ENCODE measurements around the gene ACSM6.

ACSM6 gene

DNA sequence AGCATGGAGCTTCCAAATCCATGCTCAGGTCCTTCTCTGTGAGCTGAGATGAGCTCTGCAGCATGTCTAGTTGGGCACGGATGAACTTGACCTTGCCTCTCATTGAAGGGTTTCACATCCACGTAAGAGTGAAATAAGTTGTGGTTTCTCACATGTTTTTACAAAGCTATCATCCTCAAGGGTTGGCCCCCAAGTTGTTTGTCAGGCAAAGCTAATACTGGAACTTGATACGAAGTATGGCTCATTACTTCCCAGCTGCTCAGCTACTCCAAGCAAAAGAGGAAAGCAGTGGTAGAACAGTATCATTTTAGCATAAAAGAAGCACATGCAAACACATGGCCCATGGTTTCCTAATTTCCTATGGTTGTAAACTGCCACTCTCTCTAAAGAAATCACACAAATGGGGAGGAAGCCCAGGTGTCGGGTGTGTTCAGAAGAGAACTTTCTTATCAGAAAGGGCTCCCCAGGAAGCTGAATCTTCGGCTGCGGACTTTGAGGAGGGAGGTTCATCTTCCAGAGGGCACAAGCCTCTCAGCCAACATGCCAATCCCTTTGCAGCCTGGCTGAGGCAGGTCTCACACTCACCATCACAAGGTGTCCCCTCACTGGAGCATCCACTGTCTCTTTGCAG is 51.5 kb downstream of the ACSM6 start:
- Mint-ChIP-seq H3K9me3 (no peaks in the 10 kb centered on the region), H3K27me3 (ENCODE audit: low read depth) (peaks cover 4% of the 10 kb centered on the region), H3K4me1 (peaks cover 17% of the 10 kb centered on the region), H3K36me3 (ENCODE audit: low read depth) (peaks cover under 1% of the 10 kb centered on the region), H3K4me3 (no peak overlapping the region), H3K27ac (no peak overlapping the region)
- TF ChIP-seq, protein P1, sequence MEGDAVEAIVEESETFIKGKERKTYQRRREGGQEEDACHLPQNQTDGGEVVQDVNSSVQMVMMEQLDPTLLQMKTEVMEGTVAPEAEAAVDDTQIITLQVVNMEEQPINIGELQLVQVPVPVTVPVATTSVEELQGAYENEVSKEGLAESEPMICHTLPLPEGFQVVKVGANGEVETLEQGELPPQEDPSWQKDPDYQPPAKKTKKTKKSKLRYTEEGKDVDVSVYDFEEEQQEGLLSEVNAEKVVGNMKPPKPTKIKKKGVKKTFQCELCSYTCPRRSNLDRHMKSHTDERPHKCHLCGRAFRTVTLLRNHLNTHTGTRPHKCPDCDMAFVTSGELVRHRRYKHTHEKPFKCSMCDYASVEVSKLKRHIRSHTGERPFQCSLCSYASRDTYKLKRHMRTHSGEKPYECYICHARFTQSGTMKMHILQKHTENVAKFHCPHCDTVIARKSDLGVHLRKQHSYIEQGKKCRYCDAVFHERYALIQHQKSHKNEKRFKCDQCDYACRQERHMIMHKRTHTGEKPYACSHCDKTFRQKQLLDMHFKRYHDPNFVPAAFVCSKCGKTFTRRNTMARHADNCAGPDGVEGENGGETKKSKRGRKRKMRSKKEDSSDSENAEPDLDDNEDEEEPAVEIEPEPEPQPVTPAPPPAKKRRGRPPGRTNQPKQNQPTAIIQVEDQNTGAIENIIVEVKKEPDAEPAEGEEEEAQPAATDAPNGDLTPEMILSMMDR (IDR thresholded peaks at IDR 0.05; ENCODE audit: unreplicated experiment in 3 of 3), result no peak

DNA sequence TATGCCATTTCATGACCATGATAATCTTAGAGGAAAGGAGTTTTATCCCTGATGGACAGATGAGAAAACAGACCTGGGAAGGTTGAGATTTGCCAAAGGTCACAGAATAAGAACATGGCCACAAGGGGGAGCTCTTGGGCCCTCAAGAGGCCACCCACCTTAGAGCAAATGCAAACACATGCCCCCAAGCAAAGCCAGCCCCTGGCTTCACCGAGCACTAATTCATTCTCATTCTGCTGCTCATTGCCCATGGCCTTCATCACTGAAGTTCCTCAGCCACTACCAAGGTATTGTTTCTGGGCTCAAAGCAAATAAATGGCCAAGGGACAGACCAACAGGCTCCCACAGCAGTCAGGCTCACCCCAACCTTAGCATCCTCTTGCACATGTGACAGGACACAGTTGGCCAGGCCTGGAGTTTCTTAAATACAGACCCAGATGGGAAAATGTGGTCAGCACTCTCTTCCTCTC is 52.6 kb downstream of the ACSM6 start:
- H3K36me3 Mint-ChIP-seq (ENCODE audit: low read depth), result no peaks in the 10 kb centered on the region
- H3K4me3 Mint-ChIP-seq, result no peak overlapping the region
- peak overlapping the region in 1 of 3 experiments; percentile 21 for H3K27ac Mint-ChIP-seq
- TF ChIP-seq, protein P1 (IDR thresholded peaks at IDR 0.05; ENCODE audit: unreplicated experiment in 3 of 3), result peak; percentile 77 to 79 (median 79)
- peaks cover 4% of the 10 kb centered on the region for H3K27me3 Mint-ChIP-seq (ENCODE audit: low read depth)
- peaks cover 17% of the 10 kb centered on the region for H3K4me1 Mint-ChIP-seq
- H3K9me3 Mint-ChIP-seq, result no peaks in the 10 kb centered on the region

DNA sequence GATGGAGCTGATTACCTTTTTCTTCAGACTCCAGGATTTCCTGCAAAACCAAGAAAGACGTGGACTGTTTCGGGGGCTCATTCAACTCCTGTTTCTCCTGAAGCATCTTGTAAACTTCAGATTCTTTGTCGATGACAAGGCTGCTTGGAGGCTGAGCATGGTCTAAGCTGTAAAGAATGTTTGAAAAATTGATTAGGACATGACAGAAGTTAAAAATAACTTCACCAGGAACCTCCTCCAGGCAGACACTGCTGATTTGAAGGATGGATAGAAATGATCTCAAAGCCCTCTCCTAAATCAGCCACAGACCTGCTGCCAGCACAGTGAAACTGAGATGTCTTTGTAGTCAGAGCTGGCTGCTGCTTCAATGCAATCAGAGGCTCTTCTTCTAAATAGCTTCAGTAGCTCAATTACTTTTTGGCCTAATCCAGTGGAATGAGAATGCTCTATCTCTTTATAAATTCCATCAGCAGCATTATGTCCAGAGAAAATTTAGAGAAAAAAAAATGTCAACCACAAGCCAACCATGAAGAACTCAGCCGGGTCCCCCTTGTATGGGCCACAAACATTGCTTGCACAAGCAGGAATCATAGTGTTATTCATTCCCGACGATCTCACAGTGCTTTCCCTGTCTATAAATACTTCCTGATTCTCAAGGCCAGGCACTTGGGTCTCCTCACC is 53.3 kb downstream of the ACSM6 start:
- Mint-ChIP-seq H3K27ac (peak overlapping the region in 2 of 3 experiments; percentile 21 to 64), H3K9me3 (no peaks in the 10 kb centered on the region), H3K4me3 (no peak overlapping the region), H3K27me3 (ENCODE audit: low read depth) (peaks cover 4% of the 10 kb centered on the region), H3K4me1 (peaks cover 17% of the 10 kb centered on the region), H3K36me3 (ENCODE audit: low read depth) (no peaks in the 10 kb centered on the region)
- TF ChIP-seq, protein P1 (IDR thresholded peaks at IDR 0.05; ENCODE audit: unreplicated experiment in 3 of 3), result no peak

DNA sequence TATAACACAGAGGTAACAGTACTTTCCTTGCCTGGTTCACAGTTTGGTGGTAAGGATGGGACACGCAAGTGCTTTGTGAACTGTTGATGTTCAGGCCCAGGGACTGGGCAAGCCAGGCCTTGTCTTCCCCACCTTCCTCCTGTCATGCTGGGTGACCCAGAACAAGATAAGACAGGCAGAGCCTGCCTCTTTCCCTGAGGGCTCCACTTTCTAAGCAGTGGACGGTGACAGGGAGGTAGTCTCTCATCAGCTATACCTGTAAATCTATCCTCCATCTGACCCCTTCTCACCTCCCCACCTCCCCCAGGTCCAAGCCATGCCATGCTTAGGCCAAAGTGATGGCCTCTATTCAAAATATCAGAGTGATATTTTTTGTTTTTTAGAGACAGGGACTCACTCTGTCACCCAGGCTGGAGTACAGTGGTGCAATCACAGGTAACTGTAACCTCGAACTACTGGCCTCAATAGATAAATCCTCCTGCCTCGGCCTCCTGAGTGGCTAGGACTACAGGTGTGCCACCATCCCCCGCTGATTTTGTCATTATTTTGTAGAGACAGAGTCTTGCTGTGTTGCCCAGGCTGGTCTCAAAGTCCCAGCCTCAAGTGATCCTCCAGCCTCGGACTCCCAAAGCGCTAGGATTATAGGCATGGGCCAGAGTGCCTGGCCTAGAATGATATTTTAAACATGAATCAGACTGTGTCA is 54.0 kb downstream of the ACSM6 start:
- TF ChIP-seq, protein P1 (IDR thresholded peaks at IDR 0.05; ENCODE audit: unreplicated experiment in 3 of 3), result no peak
- H3K27me3 Mint-ChIP-seq (ENCODE audit: low read depth), result peaks cover 4% of the 10 kb centered on the region
- peak overlapping the region in 1 of 3 experiments; percentile 21 for H3K27ac Mint-ChIP-seq
- H3K9me3 Mint-ChIP-seq, result no peaks in the 10 kb centered on the region
- H3K4me1 Mint-ChIP-seq, result peaks cover 17% of the 10 kb centered on the region
- H3K36me3 Mint-ChIP-seq (ENCODE audit: low read depth), result peaks cover 3% of the 10 kb centered on the region
- H3K4me3 Mint-ChIP-seq, result no peak overlapping the region

DNA sequence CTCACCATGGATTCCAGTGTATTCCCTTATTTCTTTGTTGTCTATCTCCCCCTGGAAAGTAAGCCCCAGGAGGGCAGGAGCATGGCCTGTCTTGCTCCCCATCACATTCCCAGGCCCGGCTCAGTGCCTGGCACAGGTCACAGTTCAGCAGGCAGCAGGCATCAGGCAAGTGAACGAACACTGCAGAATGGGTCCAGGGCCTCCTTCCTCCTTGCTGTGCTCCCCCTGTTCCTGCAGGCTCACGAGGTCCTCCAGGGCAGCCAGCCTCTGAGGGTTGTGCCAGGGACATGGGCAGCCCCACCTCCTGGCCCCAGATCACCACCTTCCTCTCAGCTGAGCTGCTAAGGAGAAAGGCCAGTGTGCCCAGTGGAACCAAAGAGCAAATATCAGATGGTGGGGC is 55.0 kb downstream of the ACSM6 start:
- no peaks in the 10 kb centered on the region for H3K9me3 Mint-ChIP-seq
- H3K4me3 Mint-ChIP-seq, result no peak overlapping the region
- peaks cover 17% of the 10 kb centered on the region for H3K4me1 Mint-ChIP-seq
- H3K27me3 Mint-ChIP-seq (ENCODE audit: low read depth), result no peaks in the 10 kb centered on the region
- TF ChIP-seq, protein P1 (IDR thresholded peaks at IDR 0.05; ENCODE audit: unreplicated experiment in 3 of 3), result no peak
- no peak overlapping the region for H3K27ac Mint-ChIP-seq
- peaks cover 8% of the 10 kb centered on the region for H3K36me3 Mint-ChIP-seq (ENCODE audit: low read depth)
